GM12878 (cell line): ENCODE results near the gene AGPAT4. TPM values are rescaled to one million over a fixed set of nuclear protein-coding genes. Genes with fewer than 3 reads are reported as not detected.

Experiments used
- ATAC-seq: fragments of 200-7000 bp; cut with Tn5 transposase; 3 replicates; pipeline ENCODE4 v1.9.1; 2020; ENCODE audit warnings: mild to moderate bottlenecking, moderate library complexity
- BruUV-seq: library from RNA; stranded (reverse); fragments of 400-500 nt; replicated peaks from 2 replicates; lab custom pipeline; 2021; lab: Mats Ljungman, UMichigan
- CTCF ChIA-PET: fragments of 300-600 bp; sonication (Branson Sonifier 250); formaldehyde crosslinking; extraction: SDS; loops from one replicate; lab custom pipeline; 2021; ENCODE audit warnings: inconsistent platforms; lab: Yijun Ruan, JAX
- POLR2A ChIA-PET: fragments of 350-600 bp; formaldehyde crosslinking; extraction: SDS; loops from one replicate; lab custom pipeline; 2021; ENCODE audit warnings: inconsistent platforms; lab: Charles Lee
- RAD21 ChIA-PET: fragments of 300-600 bp; sonication (Branson Sonifier 250); formaldehyde crosslinking; loops from one replicate; lab custom pipeline; 2023; ENCODE audit warnings: antibody characterized with exemption; ENCODE audit not compliant: unreplicated experiment; lab: Charles Lee
- SMC1A ChIA-PET: fragments of 300-600 bp; sonication (Branson Sonifier 250); formaldehyde crosslinking; loops from one replicate; lab custom pipeline; 2023; ENCODE audit not compliant: unreplicated experiment, uncharacterized antibody; lab: Charles Lee
- DNase-seq: peaks from one replicate; pipeline ENCODE4 v3.0.0-alpha.2; 2011; ENCODE audit warnings: low read depth, low spot score
- FAIRE-seq: peaks from 3 replicates; lab custom pipeline; 2011; peaks lifted over from hg19 to GRCh38; lab: Jason Lieb, UNC
- H2AFZ ChIP-seq: 2 replicates; pipeline ENCODE4 v1.6.0; 2011; ENCODE audit warnings: low read depth, low read length, control low read depth; ENCODE audit not compliant: control insufficient read depth
- H3K27ac ChIP-seq: 2 replicates; pipeline ENCODE4 v1.5.1; 2011; ENCODE audit warnings: control low read depth; ENCODE audit not compliant: control insufficient read depth, insufficient read depth
- H3K27me3 ChIP-seq, 2 experiments: replicated peaks in 1 of 2; 2 replicates each; pipeline versions ENCODE4 v1.6.0 to v1.6.1; 2011; ENCODE audit warnings: low read length in 1 of 2; ENCODE audit not compliant: control insufficient read depth in 2 of 2, insufficient read depth in 2 of 2
- H3K36me3 ChIP-seq, 2 experiments: 2 replicates each; pipeline ENCODE4 v1.5.1; 2011; ENCODE audit warnings: low read length in 1 of 2; ENCODE audit not compliant: control insufficient read depth in 2 of 2, insufficient read depth in 2 of 2
- H3K4me1 ChIP-seq: 2 replicates; pipeline ENCODE4 v1.6.1; 2011; ENCODE audit warnings: mild to moderate bottlenecking, low read length, moderate library complexity, mixed read lengths; ENCODE audit not compliant: control insufficient read depth, insufficient read depth
- H3K4me2 ChIP-seq: 2 replicates; pipeline ENCODE4 v1.6.0; 2011; ENCODE audit warnings: control low read depth; ENCODE audit not compliant: control insufficient read depth, insufficient read depth
- H3K4me3 ChIP-seq: fragments of 200-600 bp; sonication (generic); 2 replicates; pipeline ENCODE4 v1.5.1; 2016
- H3K79me2 ChIP-seq: 2 replicates; pipeline ENCODE4 v1.6.0; 2011; ENCODE audit warnings: low read length; ENCODE audit not compliant: control insufficient read depth, insufficient read depth
- H3K9ac ChIP-seq: 2 replicates; pipeline ENCODE4 v1.8.0; 2011; ENCODE audit warnings: low read length, control low read depth, mixed read lengths; ENCODE audit not compliant: control insufficient read depth, insufficient read depth
- H3K9me3 ChIP-seq: replicated peaks from 3 replicates; pipeline ENCODE4 v1.5.1; 2011; ENCODE audit warnings: mild to moderate bottlenecking, low read length; ENCODE audit not compliant: control insufficient read depth, insufficient read depth
- H4K20me1 ChIP-seq: 2 replicates; pipeline ENCODE4 v1.6.0; 2011; ENCODE audit not compliant: control insufficient read depth, insufficient read depth
- EP300 ChIP-seq, 2 experiments: fragments of 150-350 bp in 1 of 2; IDR thresholded peaks; 2 replicates each; pipeline ENCODE4 v1.6.1; 2011 to 2012; ENCODE audit warnings: low read depth in 2 of 2, low read length in 2 of 2, borderline replicate concordance in 1 of 2, improper control_type of control experiment in 1 of 2, inconsistent platforms in 1 of 2; ENCODE audit not compliant: control insufficient read depth in 1 of 2
- FOS ChIP-seq: IDR thresholded peaks from 3 replicates; pipeline ENCODE4 v1.6.1; 2011; ENCODE audit warnings: borderline replicate concordance; ENCODE audit not compliant: insufficient read length; ENCODE audit errors: extremely low read depth
- KDM1A ChIP-seq: fragments of 200-600 bp; sonication (generic); IDR thresholded peaks from 2 replicates; pipeline ENCODE4 v1.6.1; 2016; ENCODE audit warnings: borderline replicate concordance
- KLF5 ChIP-seq: fragments of 450-650 bp; IDR thresholded peaks from 2 replicates; pipeline ENCODE4 v1.6.1; 2014; ENCODE audit warnings: mild to moderate bottlenecking; ENCODE audit not compliant: partially characterized antibody
- NRF1 ChIP-seq: conservative IDR thresholded peaks from 2 replicates; pipeline ENCODE4 v1.6.1; 2011; ENCODE audit warnings: mild to moderate bottlenecking, low read depth, low read length, improper control_type of control experiment
- POLR2A ChIP-seq: IDR thresholded peaks from 2 replicates; pipeline ENCODE4 v1.6.1; 2011; ENCODE audit warnings: low read depth, mild to moderate bottlenecking, low read length
- RAD21 ChIP-seq: IDR thresholded peaks from 2 replicates; pipeline ENCODE4 v1.6.1; 2011; ENCODE audit warnings: mild to moderate bottlenecking, low read depth, low read length, moderate library complexity; ENCODE audit not compliant: insufficient read depth
- RCOR1 ChIP-seq: conservative IDR thresholded peaks from 2 replicates; pipeline ENCODE4 v1.6.1; 2012; ENCODE audit warnings: low read depth, low read length, improper control_type of control experiment
- SIX5 ChIP-seq: IDR thresholded peaks from 2 replicates; pipeline ENCODE4 v1.6.1; 2011; ENCODE audit warnings: mild to moderate bottlenecking, low read depth, low read length, moderate library complexity; ENCODE audit not compliant: severe bottlenecking
- YY1 ChIP-seq: IDR thresholded peaks from 2 replicates; pipeline ENCODE4 v1.6.1; 2011; ENCODE audit warnings: low read depth, mild to moderate bottlenecking, low read length
- ZBTB4 ChIP-seq: fragments of 450-650 bp; formaldehyde crosslinking; IDR thresholded peaks from 2 replicates; pipeline ENCODE4 v1.4.0; 2022; ENCODE audit warnings: mild to moderate bottlenecking, moderate library complexity
- ZNF207 ChIP-seq: fragments of 450-650 bp; IDR thresholded peaks from 2 replicates; pipeline ENCODE4 v1.6.1; 2014; ENCODE audit warnings: antibody characterized with exemption, mild to moderate bottlenecking, borderline replicate concordance
- ZNF24 ChIP-seq: fragments of 450-650 bp; IDR thresholded peaks from 2 replicates; pipeline ENCODE4 v1.6.1; 2017; ENCODE audit warnings: antibody characterized with exemption, mild to moderate bottlenecking
- WGBS: methylation state at CpG from one replicate; pipeline ENCODE4 v1.1.6; 2016; ENCODE audit warnings: low lambda C conversion rate; ENCODE audit not compliant: insufficient replicate concordance, insufficient coverage; ENCODE audit errors: missing lambda C conversion rate; 5-methylcytosine and 5-hydroxymethylcytosine counted together
- in situ Hi-C: fragments of 300-500 bp; cut with MboI; formaldehyde crosslinking; loops from 9 replicates; pipeline ENCODE4 v1.14.3; 2018; ENCODE audit warnings: mixed read lengths
- intact Hi-C: fragments of 100-400 bp; cut with micrococcal nuclease; formaldehyde crosslinking; loops from one replicate; pipeline ENCODE4 v1.14.2; 2022; ENCODE audit not compliant: unreplicated experiment
- polyA plus RNA-seq, 11 experiments: library from polyadenylated mRNA; depleted of rRNA in 4 of 11; unstranded in 6 of 11; stranded (reverse) in 5 of 11; fragments of >200 nt; fragmentation: Nextera tagmentation in 4 of 11; fragmentation: Illumina TruSeq in 1 of 11; extraction: Ambion mirVana in 4 of 11; extraction: Trizol in 1 of 11; gene quantifications; 1 replicate in 1 of 11; 2 replicates in 10 of 11; pipeline versions ENCODE4 v1.2.1 to v1.2.3, GENCODE V29; 2011 to 2016; ENCODE audit warnings: inconsistent platforms in 2 of 11, missing spikeins in 2 of 11, low read depth in 1 of 11
- total RNA-seq, 4 experiments: library from RNA; depleted of rRNA in 3 of 4; stranded (reverse); fragments of >200 nt in 3 of 4; fragmentation: Illumina TruSeq in 1 of 4; extraction: Trizol in 1 of 4; gene quantifications; 2 replicates each; pipeline versions ENCODE4 v1.2.1 to v1.2.3, GENCODE V29; 2013 to 2021
- TF ChIP-seq, protein P1 (sequence below): IDR thresholded peaks from 2 replicates; pipeline ENCODE4 v1.6.1; 2011; ENCODE audit warnings: borderline replicate concordance, low read depth, mild to moderate bottlenecking, moderate library complexity, low read length; ENCODE audit not compliant: insufficient read depth, poor library complexity, severe bottlenecking
- TF ChIP-seq, protein P2 (sequence below): IDR thresholded peaks from 2 replicates; pipeline ENCODE4 v1.6.1; 2012; ENCODE audit warnings: mild to moderate bottlenecking, low read depth, low read length
- TF ChIP-seq, protein P3 (sequence below): IDR thresholded peaks from 2 replicates; pipeline ENCODE4 v1.6.1; 2011; ENCODE audit warnings: borderline replicate concordance, low read depth, mild to moderate bottlenecking, moderate library complexity, mixed read lengths, low read length; ENCODE audit not compliant: insufficient read depth; ENCODE audit errors: extremely low read length

AGPAT4 gene
- total and polyA plus RNA-seq, 10 of the 15 experiments (the other 5 are each of a cell fraction or from before 2014, with no cell fraction given): 0.34 to 2.2 (median 1.3) TPM

DNA sequence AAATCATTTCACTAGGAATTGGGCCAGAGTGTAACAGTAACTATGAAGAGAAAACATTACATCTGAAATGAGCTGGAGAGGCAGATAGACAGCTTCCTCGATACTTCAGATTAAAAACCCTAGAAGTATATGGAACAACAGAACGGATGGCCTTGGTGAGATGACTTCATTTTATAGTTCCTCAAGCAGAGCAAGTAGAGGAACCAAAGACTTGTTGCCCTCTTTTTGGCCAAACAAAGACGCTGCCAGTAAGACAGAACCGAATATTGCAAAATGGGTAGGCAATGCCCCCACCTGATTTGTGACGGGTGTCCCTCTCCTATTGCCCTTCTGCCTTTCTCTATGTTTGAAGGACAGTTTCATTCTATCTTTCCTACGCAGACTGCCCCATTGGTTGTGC is 53.5 kb downstream of the AGPAT4 start:
- no peak for ATAC-seq

More for the DNA sequence above, 53.5 kb downstream of the AGPAT4 start:
- Histone ChIP-seq H3K4me2 (no peak overlapping the region), H3K4me1 (no peaks in the 10 kb centered on the region), H3K27ac (no peak overlapping the region), H3K27me3 (no peaks in the 10 kb centered on the region), H3K9ac (no peak overlapping the region), H3K79me2 (no peaks in the 10 kb centered on the region), H4K20me1 (no peaks in the 10 kb centered on the region), H3K9me3 (no peaks in the 10 kb centered on the region), H3K4me3 (no peak overlapping the region), H2AFZ (no peak overlapping the region), H3K36me3 (no peaks in the 10 kb centered on the region)
- 70% methylated on average over 6 of the region's 6 CpGs for WGBS
- ChIA-PET POLR2A (no interaction called here), SMC1A (no interaction called here), RAD21 (no interaction called here), CTCF (no interaction called here)
- intact Hi-C loops (no loop called here), in situ Hi-C loops (no loop called here)
- TF ChIP-seq ZNF24: no peak
- TF ChIP-seq NRF1: no peak
- no peak for TF ChIP-seq FOS
- TF ChIP-seq POLR2A: no peak
- no peak for TF ChIP-seq RAD21
- TF ChIP-seq, protein P1, sequence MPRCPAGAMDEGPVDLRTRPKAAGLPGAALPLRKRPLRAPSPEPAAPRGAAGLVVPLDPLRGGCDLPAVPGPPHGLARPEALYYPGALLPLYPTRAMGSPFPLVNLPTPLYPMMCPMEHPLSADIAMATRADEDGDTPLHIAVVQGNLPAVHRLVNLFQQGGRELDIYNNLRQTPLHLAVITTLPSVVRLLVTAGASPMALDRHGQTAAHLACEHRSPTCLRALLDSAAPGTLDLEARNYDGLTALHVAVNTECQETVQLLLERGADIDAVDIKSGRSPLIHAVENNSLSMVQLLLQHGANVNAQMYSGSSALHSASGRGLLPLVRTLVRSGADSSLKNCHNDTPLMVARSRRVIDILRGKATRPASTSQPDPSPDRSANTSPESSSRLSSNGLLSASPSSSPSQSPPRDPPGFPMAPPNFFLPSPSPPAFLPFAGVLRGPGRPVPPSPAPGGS: no peak
- TF ChIP-seq KLF5: no peak
- TF ChIP-seq SIX5: no peak
- TF ChIP-seq, protein P2, sequence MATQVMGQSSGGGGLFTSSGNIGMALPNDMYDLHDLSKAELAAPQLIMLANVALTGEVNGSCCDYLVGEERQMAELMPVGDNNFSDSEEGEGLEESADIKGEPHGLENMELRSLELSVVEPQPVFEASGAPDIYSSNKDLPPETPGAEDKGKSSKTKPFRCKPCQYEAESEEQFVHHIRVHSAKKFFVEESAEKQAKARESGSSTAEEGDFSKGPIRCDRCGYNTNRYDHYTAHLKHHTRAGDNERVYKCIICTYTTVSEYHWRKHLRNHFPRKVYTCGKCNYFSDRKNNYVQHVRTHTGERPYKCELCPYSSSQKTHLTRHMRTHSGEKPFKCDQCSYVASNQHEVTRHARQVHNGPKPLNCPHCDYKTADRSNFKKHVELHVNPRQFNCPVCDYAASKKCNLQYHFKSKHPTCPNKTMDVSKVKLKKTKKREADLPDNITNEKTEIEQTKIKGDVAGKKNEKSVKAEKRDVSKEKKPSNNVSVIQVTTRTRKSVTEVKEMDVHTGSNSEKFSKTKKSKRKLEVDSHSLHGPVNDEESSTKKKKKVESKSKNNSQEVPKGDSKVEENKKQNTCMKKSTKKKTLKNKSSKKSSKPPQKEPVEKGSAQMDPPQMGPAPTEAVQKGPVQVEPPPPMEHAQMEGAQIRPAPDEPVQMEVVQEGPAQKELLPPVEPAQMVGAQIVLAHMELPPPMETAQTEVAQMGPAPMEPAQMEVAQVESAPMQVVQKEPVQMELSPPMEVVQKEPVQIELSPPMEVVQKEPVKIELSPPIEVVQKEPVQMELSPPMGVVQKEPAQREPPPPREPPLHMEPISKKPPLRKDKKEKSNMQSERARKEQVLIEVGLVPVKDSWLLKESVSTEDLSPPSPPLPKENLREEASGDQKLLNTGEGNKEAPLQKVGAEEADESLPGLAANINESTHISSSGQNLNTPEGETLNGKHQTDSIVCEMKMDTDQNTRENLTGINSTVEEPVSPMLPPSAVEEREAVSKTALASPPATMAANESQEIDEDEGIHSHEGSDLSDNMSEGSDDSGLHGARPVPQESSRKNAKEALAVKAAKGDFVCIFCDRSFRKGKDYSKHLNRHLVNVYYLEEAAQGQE: no peak
- no peak for TF ChIP-seq ZNF207
- no peak for TF ChIP-seq ZBTB4 (CRISPR knock-in tag)
- no peak for TF ChIP-seq EP300 (IDR thresholded peaks at IDR 0.05; ENCODE audit: borderline replicate concordance in 1 of 2, control insufficient read depth in 1 of 2, low read depth in 2 of 2, low read length in 2 of 2)
- no peak for TF ChIP-seq YY1
- TF ChIP-seq, protein P3, sequence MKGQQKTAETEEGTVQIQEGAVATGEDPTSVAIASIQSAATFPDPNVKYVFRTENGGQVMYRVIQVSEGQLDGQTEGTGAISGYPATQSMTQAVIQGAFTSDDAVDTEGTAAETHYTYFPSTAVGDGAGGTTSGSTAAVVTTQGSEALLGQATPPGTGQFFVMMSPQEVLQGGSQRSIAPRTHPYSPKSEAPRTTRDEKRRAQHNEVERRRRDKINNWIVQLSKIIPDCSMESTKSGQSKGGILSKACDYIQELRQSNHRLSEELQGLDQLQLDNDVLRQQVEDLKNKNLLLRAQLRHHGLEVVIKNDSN: no peak
- TF ChIP-seq KDM1A: no peak
- no peak for TF ChIP-seq RCOR1
- FAIRE-seq (no peak), DNase-seq (no peak)
- no TSS peak for BruUV-seq
